Panc1 (cell line): ENCODE data around the gene RNGTT. TPM values are rescaled to one million over a fixed set of nuclear protein-coding genes. Genes with fewer than 3 reads are reported as not detected.

Experiments used
- ATAC-seq: fragments of 200-7000 bp; cut with Tn5 transposase; 2 replicates; pipeline ENCODE4 v1.9.1; 2020; ENCODE audit warnings: mild to moderate bottlenecking, moderate library complexity
- BruUV-seq: library from RNA; stranded (reverse); fragments of 400-500 nt; replicated peaks from 2 replicates; lab custom pipeline; 2021; lab: Mats Ljungman, UMichigan
- CTCF ChIA-PET: fragments of 300-600 bp; sonication (Branson Sonifier 250); formaldehyde crosslinking; loops from one replicate; lab custom pipeline; 2022; ENCODE audit warnings: antibody characterized with exemption; lab: Charles Lee
- POLR2A ChIA-PET: fragments of 300-600 bp; sonication (Branson Sonifier 250); formaldehyde crosslinking; loops from one replicate; lab custom pipeline; 2022; ENCODE audit warnings: antibody characterized with exemption; lab: Charles Lee
- DNase-seq: peaks from one replicate; pipeline ENCODE4 v3.0.0-alpha.2; 2010; ENCODE audit warnings: low read depth, low spot score
- H3K27ac ChIP-seq: 2 replicates; pipeline ENCODE4 v1.5.1; 2011; ENCODE audit warnings: mild to moderate bottlenecking, low read length, inconsistent platforms
- H3K27me3 ChIP-seq: fragments of 200-500 bp; sonication (Bioruptor generic); 2 replicates; pipeline ENCODE4 v1.6.0; 2014; ENCODE audit warnings: low read length, inconsistent platforms; ENCODE audit not compliant: control insufficient read depth, insufficient read depth
- H3K36me3 ChIP-seq: fragments of 200-500 bp; sonication (Bioruptor generic); 2 replicates; pipeline ENCODE4 v1.5.1; 2014; ENCODE audit warnings: inconsistent platforms, mild to moderate bottlenecking, low read length, moderate library complexity; ENCODE audit not compliant: control insufficient read depth, insufficient read depth
- H3K4me1 ChIP-seq: 2 replicates; pipeline ENCODE4 v1.5.1; 2011; ENCODE audit warnings: inconsistent platforms, mild to moderate bottlenecking, low read length, moderate library complexity; ENCODE audit not compliant: control insufficient read depth, insufficient read depth
- H3K4me3 ChIP-seq, 2 experiments: 2 replicates each; pipeline ENCODE4 v1.5.1; 2011 to 2012; ENCODE audit warnings: low read depth in 2 of 2, low read length in 2 of 2, mild to moderate bottlenecking in 2 of 2, inconsistent platforms in 1 of 2, moderate library complexity in 1 of 2
- H3K9me3 ChIP-seq: fragments of 200-500 bp; sonication (Bioruptor generic); 2 replicates; pipeline ENCODE4 v1.5.1; 2014; ENCODE audit warnings: low read depth, mild to moderate bottlenecking, inconsistent platforms, low read length, moderate library complexity; ENCODE audit not compliant: control insufficient read depth, insufficient read depth
- POLR2AphosphoS5 ChIP-seq: IDR thresholded peaks from 2 replicates; pipeline ENCODE4 v1.6.1; 2012; ENCODE audit warnings: mild to moderate bottlenecking, low read depth, low read length, moderate library complexity
- REST ChIP-seq, 2 experiments: IDR thresholded peaks; 2 replicates each; pipeline ENCODE4 v1.6.1; 2011 to 2012; ENCODE audit warnings: low read depth in 2 of 2, control low read depth in 1 of 2, low read length in 1 of 2, mild to moderate bottlenecking in 1 of 2, moderate library complexity in 1 of 2; ENCODE audit not compliant: insufficient read depth in 1 of 2
- SIN3A ChIP-seq: IDR thresholded peaks from 2 replicates; pipeline ENCODE4 v1.6.1; 2012; ENCODE audit warnings: low read depth, mild to moderate bottlenecking, low read length, moderate library complexity, borderline replicate concordance; ENCODE audit not compliant: insufficient read depth
- TCF7L2 ChIP-seq: IDR thresholded peaks from 2 replicates; pipeline ENCODE4 v1.6.1; 2011; ENCODE audit warnings: mild to moderate bottlenecking, low read depth, low read length, inconsistent platforms
- in situ Hi-C: cut with HindIII; loops from 2 replicates; pipeline ENCODE4 v1.10.0; 2016; ENCODE audit warnings: low sequenced_read_pairs, low pct_unique_long_range_greater_than_20kb
- intact Hi-C: fragments of 100-400 bp; cut with micrococcal nuclease; formaldehyde crosslinking; loops from one replicate; pipeline ENCODE4 v1.10.0; 2022; ENCODE audit not compliant: unreplicated experiment
- total RNA-seq: library from RNA; stranded (reverse); gene quantifications from one replicate; pipeline ENCODE4 v1.2.1, GENCODE V29; 2021; ENCODE audit not compliant: unreplicated experiment
- TF ChIP-seq, protein P1 (sequence below): fragments of 450-650 bp; IDR thresholded peaks from 2 replicates; pipeline ENCODE4 v1.5.1; 2017; ENCODE audit warnings: mild to moderate bottlenecking

Gene RNGTT
- total RNA-seq, 1 experiment from 2014 or later: 21.2 TPM

DNA sequence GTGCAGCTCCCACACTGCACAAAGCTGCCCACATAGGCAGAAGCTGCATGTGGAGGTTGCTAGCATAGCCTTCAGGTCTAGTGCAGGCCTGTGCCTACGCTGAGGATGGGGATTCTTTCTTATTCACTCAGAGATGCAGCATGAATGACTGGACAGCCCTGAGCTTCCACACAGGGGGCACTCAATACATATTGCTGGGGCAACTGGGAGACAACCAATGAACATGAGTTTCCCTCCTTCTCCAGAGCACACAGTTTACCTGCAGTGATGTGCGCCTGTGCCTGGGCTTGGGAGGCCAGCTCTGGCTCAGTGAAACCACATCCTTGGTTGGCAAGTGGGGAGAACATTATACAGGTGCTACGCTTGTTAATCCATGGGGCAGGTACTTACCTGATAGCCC, 389.9 kb downstream of the RNGTT start:
- ChIA-PET CTCF (no interaction called here), POLR2A (no interaction called here)
- Histone ChIP-seq H3K27me3 (no peaks in the 10 kb centered on the region), H3K9me3 (no peaks in the 10 kb centered on the region), H3K27ac (no peak overlapping the region), H3K36me3 (no peaks in the 10 kb centered on the region), H3K4me3 (no peak overlapping the region), H3K4me1 (no peaks in the 10 kb centered on the region)
- BruUV-seq: no TSS peak
- DNase-seq (no peak), ATAC-seq (no peak)
- TF ChIP-seq SIN3A (no peak), POLR2AphosphoS5 (no peak), REST (IDR thresholded peaks at IDR 0.05; ENCODE audit: insufficient read depth in 1 of 2, low read depth in 2 of 2, low read length in 1 of 2) (no peak), TCF7L2 (no peak)
- TF ChIP-seq, protein P1, sequence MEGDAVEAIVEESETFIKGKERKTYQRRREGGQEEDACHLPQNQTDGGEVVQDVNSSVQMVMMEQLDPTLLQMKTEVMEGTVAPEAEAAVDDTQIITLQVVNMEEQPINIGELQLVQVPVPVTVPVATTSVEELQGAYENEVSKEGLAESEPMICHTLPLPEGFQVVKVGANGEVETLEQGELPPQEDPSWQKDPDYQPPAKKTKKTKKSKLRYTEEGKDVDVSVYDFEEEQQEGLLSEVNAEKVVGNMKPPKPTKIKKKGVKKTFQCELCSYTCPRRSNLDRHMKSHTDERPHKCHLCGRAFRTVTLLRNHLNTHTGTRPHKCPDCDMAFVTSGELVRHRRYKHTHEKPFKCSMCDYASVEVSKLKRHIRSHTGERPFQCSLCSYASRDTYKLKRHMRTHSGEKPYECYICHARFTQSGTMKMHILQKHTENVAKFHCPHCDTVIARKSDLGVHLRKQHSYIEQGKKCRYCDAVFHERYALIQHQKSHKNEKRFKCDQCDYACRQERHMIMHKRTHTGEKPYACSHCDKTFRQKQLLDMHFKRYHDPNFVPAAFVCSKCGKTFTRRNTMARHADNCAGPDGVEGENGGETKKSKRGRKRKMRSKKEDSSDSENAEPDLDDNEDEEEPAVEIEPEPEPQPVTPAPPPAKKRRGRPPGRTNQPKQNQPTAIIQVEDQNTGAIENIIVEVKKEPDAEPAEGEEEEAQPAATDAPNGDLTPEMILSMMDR: no peak
- intact Hi-C loops: no loop called here
- in situ Hi-C loops: no loop called here

DNA sequence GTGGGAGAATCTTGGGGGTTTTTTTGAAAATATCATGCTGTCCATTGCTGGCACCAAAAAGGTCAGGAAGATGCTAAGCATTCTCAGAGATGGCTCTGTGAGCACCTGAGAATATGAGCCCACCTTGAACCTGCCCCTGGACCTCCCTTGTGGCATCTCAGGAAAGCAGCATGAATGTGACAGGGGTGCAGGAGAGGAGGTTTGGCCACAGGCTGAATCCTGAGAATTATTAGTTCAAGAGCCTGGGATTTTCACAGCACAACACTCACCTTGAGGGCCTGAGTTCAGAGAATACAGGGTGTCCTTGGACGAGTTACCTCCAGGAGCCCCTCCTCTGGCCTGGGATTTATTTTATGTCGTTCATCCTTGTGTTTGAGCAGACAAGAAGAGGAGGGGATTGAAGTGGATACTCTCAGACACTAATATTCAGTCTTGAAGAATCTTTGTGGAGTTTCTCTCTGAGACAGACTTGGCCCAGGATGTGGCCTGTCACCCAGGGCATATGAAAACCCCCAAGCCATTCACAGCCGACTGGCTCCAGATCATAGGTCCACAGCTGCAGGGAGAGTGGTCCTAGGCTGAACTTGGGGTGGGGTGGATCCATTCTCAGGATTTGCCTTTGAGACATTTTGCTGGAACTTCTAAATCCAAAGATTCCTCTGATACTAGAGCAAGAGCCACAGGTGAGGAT, 390.8 kb downstream of the RNGTT start:
- Histone ChIP-seq H3K9me3 (no peaks in the 10 kb centered on the region), H3K4me1 (no peaks in the 10 kb centered on the region), H3K36me3 (no peaks in the 10 kb centered on the region), H3K27ac (no peak overlapping the region), H3K4me3 (no peak overlapping the region), H3K27me3 (no peaks in the 10 kb centered on the region)
- no peak for DNase-seq
- intact Hi-C loops (no loop called here), in situ Hi-C loops (no loop called here)
- no TSS peak for BruUV-seq
- POLR2A ChIA-PET: no interaction called here
- no peak for TF ChIP-seq SIN3A
- TF ChIP-seq POLR2AphosphoS5: no peak
- no peak for TF ChIP-seq REST (IDR thresholded peaks at IDR 0.05; ENCODE audit: insufficient read depth in 1 of 2, low read depth in 2 of 2, low read length in 1 of 2)
- TF ChIP-seq TCF7L2: no peak
- TF ChIP-seq, protein P1: no peak
- no peak for ATAC-seq
- CTCF ChIA-PET: no interaction called here
